Peyer's patch (tissue), 4 donors: Measurements from ENCODE around the gene TBC1D22B. TPM values are rescaled to one million over a fixed set of nuclear protein-coding genes. Genes with fewer than 3 reads are reported as not detected.
A peak's percentile ranks its signal among the peaks of the same experiment; 100 is the strongest.

Experiments used
- DNase-seq, 3 donors: peaks; one replicate each; pipeline ENCODE4 v3.0.0-alpha.2; 2017 to 2019
- H3K27ac ChIP-seq, 4 donors: fragments of 200-600 bp; sonication (generic); one replicate each; pipeline ENCODE4 v1.5.1; 2016 to 2019
- H3K27me3 ChIP-seq, 2 donors: fragments of 200-600 bp; sonication (generic); one replicate each; pipeline ENCODE4 v1.5.1; 2019
- H3K36me3 ChIP-seq, 3 donors: fragments of 200-600 bp; sonication (generic); one replicate each; pipeline ENCODE4 v1.5.1; 2016 to 2019
- H3K4me1 ChIP-seq, 4 donors: fragments of 200-600 bp; sonication (generic); one replicate each; pipeline ENCODE4 v1.5.1; 2016 to 2019
- H3K4me3 ChIP-seq, 4 donors: fragments of 200-600 bp; sonication (generic); 1 replicate in 3 of 4; 2 replicates in 1 of 4; pipeline ENCODE4 v1.5.1; 2016 to 2019; ENCODE audit warnings: mild to moderate bottlenecking in 1 of 4
- H3K9me3 ChIP-seq, 4 donors: fragments of 200-600 bp; sonication (generic); one replicate each; pipeline ENCODE4 v1.5.1; 2016 to 2019; ENCODE audit warnings: mild to moderate bottlenecking in 1 of 4
- CTCF ChIP-seq, 6 experiments: fragments of 450-650 bp in 4 of 6; fragments of 200-600 bp in 2 of 6; sonication (generic) in 1 of 6; IDR thresholded peaks; one replicate each; pipeline ENCODE4 v1.5.1; 2017 to 2019; ENCODE audit warnings: antibody characterized with exemption in 6 of 6, mild to moderate bottlenecking in 3 of 6, moderate library complexity in 1 of 6
- POLR2A ChIP-seq, 2 donors: fragments of 450-650 bp; IDR thresholded peaks; one replicate each; pipeline ENCODE4 v1.5.1; 2017; ENCODE audit warnings: antibody characterized with exemption in 2 of 2, mild to moderate bottlenecking in 2 of 2, moderate library complexity in 2 of 2
- total RNA-seq, 4 donors: library from RNA; depleted of rRNA; stranded (reverse); fragments of >200 nt; gene quantifications; one replicate each; pipeline ENCODE4 v1.1.0, GENCODE V29; 2016

The TBC1D22B gene
- total RNA-seq, 4 donors from 2014 or later, result 12.4 to 23.3 (median 19.0) TPM

- no peak for DNase-seq
- Histone ChIP-seq H3K36me3 (no peaks in the 10 kb centered on the region), H3K4me1 (peaks cover 0 to 27% (median 0%) of the 10 kb centered on the region in 4 donors), H3K9me3 (no peaks in the 10 kb centered on the region), H3K4me3 (no peak overlapping the region), H3K27ac (peak overlapping the region; percentile 25 to 77 (median 54)), H3K27me3 (no peaks in the 10 kb centered on the region)
- no peak for TF ChIP-seq CTCF (IDR thresholded peaks at IDR 0.05)
- no peak for TF ChIP-seq POLR2A (IDR thresholded peaks at IDR 0.05)
These were observed 13.7 kb upstream of the TBC1D22B start for GRCh38 chr6:37243816-37244370.

GRCh38 chr6:37244430-37245310 lies 12.9 kb upstream of the TBC1D22B start:
- TF ChIP-seq POLR2A (IDR thresholded peaks at IDR 0.05), result no peak
- no peak for TF ChIP-seq CTCF (IDR thresholded peaks at IDR 0.05)
- Histone ChIP-seq H3K27me3 (no peaks in the 10 kb centered on the region), H3K9me3 (no peaks in the 10 kb centered on the region), H3K4me3 (no peak overlapping the region), H3K36me3 (no peaks in the 10 kb centered on the region), H3K27ac (peak overlapping the region; percentile 25 to 78 (median 64)), H3K4me1 (peaks cover 0 to 22% (median 0%) of the 10 kb centered on the region in 4 donors)
- DNase-seq, result peak in 2 of 3 donors; percentile 21 to 76

GRCh38 chr6:37251211-37251780 lies 6.3 kb upstream of the TBC1D22B start:
- Histone ChIP-seq H3K4me3 (no peak overlapping the region), H3K4me1 (peaks cover 0 to 5% (median 0%) of the 10 kb centered on the region in 4 donors), H3K27ac (no peak overlapping the region), H3K27me3 (no peaks in the 10 kb centered on the region), H3K9me3 (no peaks in the 10 kb centered on the region), H3K36me3 (no peaks in the 10 kb centered on the region)
- no peak for DNase-seq
- TF ChIP-seq CTCF (IDR thresholded peaks at IDR 0.05) (no peak), POLR2A (IDR thresholded peaks at IDR 0.05) (no peak)

- Histone ChIP-seq H3K9me3 (no peaks in the 10 kb centered on the region), H3K27me3 (no peaks in the 10 kb centered on the region), H3K27ac (peak overlapping the region in 2 of 4 donors; percentile 42 to 51), H3K36me3 (no peaks in the 10 kb centered on the region), H3K4me1 (peaks cover 0 to 7% (median 0%) of the 10 kb centered on the region in 4 donors), H3K4me3 (no peak overlapping the region)
- no peak for TF ChIP-seq POLR2A (IDR thresholded peaks at IDR 0.05)
- no peak for TF ChIP-seq CTCF (IDR thresholded peaks at IDR 0.05)
- DNase-seq, result no peak
These were observed 4.0 kb upstream of the TBC1D22B start for GRCh38 chr6:37253486-37254007.

- Histone ChIP-seq H3K9me3 (no peaks in the 10 kb centered on the region), H3K27me3 (no peaks in the 10 kb centered on the region), H3K4me1 (peaks cover 0 to 17% (median 0%) of the 10 kb centered on the region in 4 donors), H3K4me3 (no peak overlapping the region), H3K27ac (no peak overlapping the region), H3K36me3 (no peaks in the 10 kb centered on the region)
- TF ChIP-seq CTCF (IDR thresholded peaks at IDR 0.05) (no peak), POLR2A (IDR thresholded peaks at IDR 0.05) (no peak)
- no peak for DNase-seq
These were observed 2.7 kb upstream of the TBC1D22B start for GRCh38 chr6:37254881-37255280.
